HG03342 (cell line): ENCODE data around the gene SERPINA5.
"Not testable (repeated sequence)": the region's sequence is repeated elsewhere in the genome, so short reads cannot be mapped to it uniquely, and the experiment has no call there.

Experiments
- ATAC-seq: cut with Tn5 transposase; IDR thresholded peaks from one replicate; pipeline ENCODE4 v1.9.1; 2021; ENCODE audit warnings: mild to moderate bottlenecking, moderate library complexity; ENCODE audit not compliant: unreplicated experiment

The SERPINA5 gene

DNA sequence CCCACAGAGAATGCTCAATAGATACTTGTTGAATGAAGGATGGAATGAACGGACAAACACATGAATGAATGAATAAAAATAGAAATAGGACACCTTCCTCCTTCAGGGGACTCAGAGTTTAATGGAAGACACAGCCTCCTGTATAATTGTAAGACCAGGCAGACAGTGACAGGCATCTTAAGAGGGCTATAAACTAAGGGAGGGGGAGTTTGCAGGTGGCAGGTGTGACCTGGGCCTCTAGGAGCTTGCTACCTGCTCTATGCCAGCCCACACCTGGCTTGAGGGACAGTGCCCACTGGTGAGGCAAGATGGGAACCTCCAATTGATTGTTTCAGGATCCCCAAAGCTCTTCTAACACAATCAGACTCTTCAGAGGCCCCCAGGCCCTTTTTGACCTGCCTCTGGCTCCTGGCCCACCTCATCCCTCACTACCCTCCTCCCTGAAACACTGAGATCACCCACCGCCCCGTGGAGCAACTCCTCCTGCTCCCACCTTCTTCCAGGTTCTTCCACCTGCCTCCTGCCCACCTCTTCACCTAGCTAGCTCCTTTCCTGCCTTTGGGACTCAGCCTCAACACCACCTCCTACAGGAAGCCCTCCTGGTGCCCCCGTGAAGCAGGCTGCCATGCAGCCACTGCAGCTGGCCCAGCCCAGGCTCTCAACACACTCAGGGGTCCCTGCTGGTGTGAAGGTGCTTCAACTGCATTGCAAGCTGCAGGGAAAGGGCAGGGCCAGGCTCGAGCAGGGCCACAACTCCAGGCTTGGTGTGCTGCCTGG, 40.3 kb downstream of the SERPINA5 start:
- ATAC-seq, result no peak

DNA sequence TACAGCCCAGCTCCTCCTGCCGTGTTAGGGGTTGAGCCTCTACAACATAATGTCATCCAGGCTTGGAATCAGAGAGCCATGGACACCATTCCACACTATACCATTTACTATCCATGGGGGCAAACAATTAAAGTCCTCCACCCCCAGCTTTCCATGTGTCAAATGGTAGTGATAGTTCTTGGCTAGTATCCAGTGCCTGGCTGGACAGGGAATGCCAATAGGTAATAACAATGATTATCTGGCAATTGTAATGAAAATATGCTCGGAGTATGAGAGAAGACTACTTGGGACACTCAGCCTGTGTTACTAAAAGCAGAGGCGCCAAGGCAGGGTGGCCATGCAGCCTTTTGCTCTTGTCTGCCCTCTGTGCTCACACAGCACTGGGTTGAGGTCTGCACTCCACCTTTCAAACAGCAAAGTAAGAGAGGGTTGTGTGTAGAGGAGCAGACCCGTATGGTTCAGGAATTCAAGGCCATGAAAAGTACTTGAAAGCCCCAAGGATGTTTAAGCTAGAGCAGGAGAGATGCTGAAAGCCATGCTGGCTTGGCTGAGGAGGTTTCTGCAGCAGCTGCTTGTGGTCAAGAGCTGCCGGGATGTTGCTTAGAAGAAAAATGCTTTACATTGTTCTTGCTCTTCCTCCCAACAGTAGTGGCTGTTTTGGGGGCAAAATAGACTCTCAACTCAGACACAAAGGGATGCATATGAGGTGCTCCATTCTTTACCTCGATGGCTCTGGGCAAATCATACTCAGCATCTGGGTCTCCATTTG, 41.6 kb downstream of the SERPINA5 start:
- ATAC-seq, result no peak

DNA sequence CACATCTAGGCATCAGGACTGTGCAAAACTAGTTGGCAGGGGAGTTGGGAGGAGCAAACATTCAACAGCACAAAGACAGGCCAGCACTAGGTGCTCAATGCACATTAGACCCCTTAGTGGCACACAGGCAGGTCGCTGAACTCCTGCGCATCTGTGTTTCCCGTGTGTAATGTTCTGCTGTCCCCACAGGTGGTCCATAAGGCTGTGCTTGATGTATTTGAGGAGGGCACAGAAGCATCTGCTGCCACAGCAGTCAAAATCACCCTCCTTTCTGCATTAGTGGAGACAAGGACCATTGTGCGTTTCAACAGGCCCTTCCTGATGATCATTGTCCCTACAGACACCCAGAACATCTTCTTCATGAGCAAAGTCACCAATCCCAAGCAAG, 42.2 kb downstream of the SERPINA5 start:
- ATAC-seq, result no peak

DNA sequence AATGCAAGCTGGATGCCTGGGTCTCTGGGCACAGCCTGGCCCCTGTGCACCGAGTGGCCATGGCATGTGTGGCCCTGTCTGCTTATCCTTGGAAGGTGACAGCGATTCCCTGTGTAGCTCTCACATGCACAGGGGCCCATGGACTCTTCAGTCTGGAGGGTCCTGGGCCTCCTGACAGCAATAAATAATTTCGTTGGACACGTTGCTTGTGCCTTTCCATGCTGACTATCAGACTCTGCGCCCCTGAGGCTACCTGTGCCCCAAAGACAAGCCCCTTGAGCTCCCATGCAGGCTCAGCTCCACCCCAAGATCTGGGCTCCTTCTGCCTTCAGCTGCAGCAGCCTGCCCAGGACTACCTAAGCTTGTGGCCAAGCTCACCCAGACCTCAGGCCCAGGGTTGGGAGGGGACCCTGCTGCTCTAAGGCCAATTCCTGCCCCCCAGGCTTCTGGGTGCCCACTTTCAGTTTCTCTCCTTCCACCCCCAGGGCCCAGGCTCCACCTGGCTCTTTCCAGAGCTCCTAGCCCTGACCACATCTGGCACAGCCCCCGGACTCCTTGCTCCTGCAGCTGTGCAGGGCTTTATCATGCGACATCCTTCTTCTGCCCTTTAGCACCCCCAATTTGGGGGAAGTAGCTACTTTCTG, 42.8 kb downstream of the SERPINA5 start:
- ATAC-seq, result no peak

DNA sequence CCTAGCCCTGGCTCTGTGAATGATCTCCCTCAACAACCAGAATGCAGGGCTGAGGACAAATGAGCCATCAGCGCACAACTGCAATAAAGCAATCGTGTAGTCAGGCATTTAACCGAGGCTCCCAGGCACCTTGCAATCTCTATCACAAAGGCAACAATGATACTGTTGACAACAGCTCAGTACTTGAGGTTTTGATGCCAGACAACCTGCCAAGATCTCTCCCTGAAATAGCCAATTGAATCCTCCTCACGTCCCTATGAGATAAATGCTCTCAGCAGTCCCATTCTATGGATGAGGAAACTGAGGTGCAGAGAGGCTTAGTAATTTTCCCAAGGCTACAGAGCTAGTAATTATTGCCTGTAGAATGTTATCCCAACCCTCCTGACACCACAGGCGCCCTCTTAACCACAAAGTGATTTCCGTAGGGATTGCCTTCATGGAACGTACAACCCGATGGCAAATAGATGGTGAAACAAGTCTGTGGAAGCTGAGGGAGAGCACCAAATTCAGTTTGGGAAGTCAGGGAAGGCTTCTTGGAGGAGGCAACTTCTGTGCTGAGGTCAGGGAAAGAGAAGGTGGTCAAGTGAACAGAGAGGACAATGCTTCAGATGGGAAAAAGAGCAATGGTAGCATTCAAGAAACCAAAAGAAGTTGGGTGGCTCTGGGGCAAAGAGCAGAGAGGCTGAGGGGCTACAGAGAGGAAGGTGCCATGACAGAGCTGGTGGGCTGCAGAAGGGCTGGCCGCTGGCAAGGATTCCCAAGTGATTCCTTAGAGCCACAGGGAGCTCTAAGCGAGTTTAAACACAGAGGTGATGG, 43.5 kb downstream of the SERPINA5 start:
- no peak for ATAC-seq

DNA sequence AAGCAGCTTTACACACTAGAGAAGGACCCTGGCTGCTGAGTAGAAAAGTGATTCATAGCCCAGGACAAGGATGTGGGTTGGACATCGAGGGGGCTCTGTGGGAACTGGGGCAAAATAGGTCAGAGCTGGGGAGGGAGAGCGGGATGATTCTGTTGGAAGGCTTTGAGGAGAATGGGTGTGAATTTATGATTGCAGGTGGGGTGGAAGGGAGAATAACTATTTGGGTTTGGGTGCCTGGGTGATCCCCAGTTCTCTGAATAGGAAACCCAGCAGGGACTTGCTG, 44.1 kb downstream of the SERPINA5 start:
- no peak for ATAC-seq

DNA sequence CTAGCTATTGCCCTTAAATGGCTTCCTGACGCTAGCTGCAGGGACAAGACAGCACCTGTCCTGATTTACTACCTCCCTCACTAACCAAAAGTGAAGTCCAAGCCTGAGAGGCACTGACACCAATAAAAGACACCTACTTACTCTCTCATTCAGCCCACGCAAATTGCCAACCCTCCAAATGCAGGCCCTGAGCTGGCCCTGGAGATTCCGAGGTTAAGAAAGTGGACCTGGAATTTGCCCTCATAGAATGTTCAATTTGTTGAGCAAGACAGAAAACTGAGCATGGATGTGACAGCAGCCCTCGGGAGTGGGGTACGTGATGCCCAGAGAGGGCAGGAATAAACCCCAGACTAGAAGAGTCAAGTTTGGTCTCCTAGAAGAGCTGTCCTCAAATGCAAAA, 47.4 kb downstream of the SERPINA5 start:
- ATAC-seq, result no peak

DNA sequence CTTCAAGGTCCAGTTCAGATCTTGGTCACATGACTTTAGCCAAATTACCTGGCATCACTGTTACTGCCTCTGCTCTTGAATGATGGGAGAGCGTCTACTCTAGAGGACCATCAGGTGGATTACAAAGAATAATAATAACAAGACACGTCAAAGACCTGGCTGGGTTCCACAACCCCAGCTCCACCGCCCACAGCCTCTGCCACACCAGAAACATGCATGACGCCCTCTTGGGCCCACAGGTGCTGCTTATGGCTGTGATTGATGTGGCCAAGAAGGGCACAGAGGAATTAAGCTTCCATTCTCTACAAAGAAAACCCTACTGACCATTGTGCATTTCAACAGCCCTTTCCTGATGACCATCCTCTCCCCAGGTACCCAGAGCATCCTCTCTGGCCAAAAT, 49.2 kb downstream of the SERPINA5 start:
- ATAC-seq, result no peak

DNA sequence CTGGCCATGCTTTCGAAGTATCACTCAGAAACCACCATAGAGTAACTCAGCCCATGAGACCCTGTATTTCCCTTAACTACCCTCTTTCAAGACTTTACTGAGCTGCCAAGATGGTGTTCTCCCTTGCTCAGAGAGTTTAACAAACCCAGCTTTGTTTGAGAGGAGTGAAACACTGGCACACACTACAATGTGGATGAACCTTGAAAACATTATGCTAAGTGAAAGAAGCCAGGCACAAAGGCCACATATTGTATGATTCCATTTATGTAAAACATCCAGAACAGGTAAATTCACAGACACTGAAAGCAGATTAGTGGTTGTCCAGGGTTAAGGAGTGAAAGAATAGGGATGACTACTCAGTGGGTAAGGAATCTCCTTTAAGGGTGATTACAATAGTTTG, 49.8 kb downstream of the SERPINA5 start:
- ATAC-seq, result no peak

DNA sequence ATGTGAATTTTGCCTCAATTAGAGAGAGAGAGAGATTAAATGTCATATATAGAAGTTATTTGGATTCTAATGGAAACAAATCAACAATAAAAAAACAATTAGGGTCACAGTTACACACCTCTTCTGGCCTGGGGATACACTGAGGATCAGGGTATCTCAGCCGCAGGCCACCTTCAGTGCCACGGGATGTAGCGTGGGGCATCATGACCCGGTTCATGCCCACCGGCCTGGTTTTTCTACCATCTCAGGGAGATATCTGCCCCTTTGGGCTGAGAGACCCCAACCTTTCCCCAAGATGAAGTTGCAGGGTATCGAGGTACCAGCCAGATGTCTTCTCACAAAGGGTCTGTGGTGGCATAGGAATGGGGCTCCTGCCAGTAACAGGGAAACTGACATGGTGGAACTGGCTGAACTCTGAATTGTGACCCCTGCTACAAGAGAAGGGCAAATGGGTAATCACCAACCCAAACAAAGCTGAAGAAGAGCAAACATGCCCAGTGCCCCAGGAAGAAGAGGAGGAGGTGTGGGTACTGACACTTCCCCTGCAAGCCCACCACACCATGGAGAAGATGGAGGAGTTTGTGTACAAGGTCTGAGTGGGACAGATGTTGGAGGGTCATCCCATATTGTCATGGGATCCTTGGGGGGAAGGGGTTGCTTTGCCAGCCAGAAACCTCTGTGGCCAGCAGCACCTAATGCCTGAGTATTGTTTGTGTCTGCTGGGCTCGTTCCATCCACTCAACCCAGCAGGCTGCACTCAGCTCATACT, 50.5 kb downstream of the SERPINA5 start:
- no peak for ATAC-seq

DNA sequence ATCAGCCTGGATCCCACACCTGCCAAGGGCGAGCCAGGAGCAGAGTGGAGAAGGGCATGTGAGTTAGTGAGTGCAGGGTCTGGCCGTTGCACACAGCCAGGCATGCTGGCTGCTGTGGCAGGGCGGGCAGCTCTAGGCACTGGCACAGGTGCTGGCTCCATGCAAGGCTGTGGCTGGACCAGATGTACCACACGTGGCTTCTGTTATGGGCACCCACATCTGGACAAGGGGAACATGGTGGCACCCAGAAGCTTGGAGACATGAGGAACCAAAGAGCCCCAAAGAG, 51.0 kb downstream of the SERPINA5 start:
- ATAC-seq, result no peak

DNA sequence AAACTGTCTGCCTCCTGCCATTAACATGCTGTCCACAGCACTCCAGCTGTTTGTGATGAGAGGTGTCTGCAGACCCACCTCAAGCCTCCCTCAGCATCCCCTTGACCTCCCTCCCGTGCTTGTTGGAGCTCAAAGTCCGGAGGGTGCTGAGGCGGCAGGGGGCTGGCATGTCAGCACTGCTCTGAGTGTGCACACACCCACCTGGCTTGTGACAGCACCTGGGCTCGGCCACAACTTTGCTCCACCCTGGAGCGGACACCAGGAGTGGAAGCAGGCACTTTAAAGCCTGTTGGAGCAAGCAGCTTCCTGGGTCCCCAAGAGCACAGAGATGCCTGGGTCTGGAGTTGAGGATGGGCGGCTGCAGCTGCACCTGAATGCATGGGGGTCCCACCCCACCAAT, 51.9 kb downstream of the SERPINA5 start:
- no peak for ATAC-seq

DNA sequence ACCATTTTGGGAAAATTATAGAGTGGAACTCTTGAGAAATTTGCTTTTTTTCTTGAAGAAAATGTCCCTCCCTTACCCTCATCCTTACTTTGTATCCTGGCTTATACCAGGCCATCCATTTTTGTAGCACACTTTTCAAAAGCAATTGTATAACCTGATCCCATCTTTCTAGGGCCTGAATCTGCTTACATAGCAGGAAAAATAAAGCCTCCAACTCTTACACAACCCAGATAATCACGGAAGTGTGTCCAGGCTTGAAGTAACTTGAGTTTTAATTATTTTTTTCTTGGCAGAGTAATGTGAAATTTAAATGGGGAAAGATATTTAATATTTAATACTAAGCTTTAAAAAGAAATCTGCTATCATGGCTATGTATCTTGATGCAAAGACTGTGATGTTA, 53.9 kb downstream of the SERPINA5 start:
- ATAC-seq, result no peak

DNA sequence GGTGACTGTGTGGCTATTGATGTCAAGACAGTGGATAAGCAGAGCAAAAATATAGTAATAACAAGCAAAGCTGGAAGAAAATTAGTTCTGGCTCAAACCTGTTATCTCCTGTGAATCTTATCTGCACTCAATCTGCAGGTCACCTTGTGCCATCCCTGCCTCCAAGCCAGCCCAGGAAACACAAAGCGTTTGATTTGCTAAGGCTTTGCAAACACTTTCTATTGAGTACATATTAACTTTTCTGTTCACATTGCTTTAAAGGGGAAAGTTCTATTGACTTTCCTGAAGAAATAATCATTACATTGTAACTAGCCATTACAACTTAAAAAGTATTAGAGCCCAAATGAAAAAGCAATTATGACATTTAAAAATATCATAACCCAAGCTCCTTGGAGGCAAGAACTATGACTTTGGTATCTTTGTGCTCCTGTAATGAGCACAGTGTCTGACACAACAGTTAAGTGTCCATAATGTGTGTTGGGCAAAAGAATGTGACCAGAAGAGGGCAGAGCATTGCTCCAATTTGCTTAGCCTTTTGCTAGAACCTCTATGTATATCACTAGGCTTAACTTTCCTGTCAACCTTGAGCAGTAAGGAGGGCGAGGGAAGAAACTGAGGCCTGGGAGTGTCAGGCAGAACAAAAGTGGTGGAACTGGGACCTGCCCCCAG, 55.7 kb downstream of the SERPINA5 start:
- ATAC-seq, result no peak

DNA sequence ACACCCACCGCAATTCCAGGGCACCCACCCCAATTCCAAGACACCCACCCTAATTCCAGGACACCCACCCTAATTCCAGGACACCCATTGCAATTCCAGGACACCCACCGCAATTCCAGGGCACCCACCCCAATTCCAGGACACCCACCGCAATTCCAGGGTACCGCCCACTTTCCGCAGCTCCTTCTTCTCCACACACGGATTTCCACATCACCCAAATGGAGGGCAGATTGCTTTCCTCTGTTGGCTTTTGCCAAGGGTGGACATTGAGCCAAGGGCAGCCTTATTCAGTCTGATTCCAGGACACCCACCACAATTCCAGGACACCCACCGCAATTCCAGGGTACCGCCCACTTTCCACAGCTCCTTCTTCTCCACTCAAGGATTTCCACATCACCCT, 56.6 kb downstream of the SERPINA5 start:
- ATAC-seq, result not testable (repeated sequence)

DNA sequence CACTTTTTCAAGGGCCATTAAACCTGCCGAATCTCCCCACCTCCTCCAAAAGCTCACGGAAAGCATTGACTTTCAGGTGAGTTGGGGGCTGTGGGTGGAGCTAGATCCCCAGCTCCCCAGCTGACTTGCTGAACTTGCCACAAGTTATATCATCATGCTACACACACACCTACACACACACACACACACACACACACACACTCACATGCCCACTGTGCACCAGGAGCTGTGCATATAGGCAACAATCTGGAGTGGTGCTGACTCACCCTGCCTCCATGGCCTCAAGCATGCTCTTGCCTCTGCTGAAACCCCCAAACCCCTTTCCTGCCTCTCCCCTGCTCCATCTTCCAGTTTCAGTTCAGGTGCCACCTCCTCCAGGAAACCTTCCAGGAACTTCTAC, 57.1 kb downstream of the SERPINA5 start:
- ATAC-seq, result no peak

DNA sequence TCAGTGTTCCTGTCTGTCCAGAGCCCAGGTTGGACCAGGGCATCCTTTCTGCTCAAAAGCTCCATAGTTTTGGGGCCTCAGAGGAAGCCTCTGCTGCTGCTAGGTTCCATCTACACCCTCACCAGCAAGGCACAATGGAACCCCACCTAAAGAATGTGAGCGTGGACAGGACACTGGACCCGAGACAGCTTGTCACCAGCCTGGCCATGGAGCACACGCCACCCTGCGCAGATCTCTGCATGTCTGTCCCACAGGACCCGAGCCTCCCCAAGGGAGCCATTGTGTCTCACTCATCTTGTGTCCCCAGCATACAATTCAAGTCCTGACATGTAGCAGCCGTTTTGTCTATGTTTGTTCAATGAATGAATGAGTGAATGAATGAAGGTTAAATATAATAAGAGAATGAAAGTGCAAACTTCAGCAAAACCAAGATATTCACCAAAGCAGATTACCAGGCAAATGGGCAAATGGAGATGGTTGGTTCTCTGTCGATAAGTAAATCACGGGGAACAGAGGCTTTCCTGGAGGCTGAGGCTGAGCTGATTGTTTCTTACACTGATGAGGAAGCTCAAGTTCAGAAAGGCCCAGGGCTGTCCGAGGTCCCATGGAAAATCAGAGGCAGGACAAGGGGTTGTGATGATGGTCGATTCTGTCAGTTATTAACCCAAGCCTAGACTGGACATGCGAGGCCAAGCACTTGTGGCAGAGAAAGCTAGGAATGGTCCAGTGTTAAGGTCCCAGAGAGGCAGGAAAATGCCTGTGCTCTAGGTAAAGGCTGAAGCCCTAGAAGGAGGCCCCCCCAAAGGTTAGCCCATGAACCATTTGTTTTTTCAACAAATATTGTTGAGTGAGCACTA, 58.0 kb downstream of the SERPINA5 start:
- no peak for ATAC-seq

DNA sequence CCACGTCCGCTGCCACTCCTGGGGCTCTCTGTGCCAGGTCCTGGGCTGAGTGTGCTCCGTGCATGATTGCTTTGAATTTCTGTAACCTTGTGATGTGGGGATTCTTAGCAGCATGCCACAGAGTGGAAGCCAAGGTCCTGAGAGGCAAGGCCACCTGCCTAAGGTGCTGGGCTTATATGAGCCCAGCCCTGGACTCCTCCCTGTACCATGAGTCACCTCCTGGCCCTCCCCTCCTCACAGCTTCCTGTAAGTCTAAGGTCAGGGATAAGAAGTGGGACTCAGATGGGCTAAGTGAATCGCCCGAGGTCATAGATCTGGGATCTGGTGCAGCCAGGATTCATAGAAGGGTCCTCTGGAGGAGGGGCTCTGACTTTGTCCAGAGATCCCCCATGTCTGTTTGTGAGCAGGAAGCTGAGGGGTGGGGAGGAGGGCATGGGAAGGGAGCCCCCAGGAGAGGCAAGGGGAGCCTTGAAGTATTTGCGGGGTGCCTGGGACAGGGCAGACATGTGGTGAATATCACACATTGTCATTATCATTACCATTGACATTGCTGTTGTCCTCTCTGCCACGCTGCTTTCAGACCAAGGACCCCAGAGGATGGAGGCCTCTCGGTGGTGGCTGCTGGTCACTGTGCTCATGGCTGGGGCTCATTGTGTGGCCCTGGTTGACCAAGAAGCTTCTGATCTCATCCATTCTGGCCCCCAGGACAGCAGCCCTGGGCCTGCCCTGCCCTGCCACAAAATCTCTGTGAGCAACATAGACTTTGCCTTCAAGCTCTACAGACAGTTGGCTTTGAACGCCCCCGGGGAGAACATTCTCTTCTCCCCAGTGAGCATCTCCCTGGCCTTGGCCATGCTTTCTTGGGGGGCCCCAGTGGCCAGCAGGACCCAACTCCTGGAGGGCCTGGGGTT, 59.8 kb downstream of the SERPINA5 start:
- no peak for ATAC-seq

DNA sequence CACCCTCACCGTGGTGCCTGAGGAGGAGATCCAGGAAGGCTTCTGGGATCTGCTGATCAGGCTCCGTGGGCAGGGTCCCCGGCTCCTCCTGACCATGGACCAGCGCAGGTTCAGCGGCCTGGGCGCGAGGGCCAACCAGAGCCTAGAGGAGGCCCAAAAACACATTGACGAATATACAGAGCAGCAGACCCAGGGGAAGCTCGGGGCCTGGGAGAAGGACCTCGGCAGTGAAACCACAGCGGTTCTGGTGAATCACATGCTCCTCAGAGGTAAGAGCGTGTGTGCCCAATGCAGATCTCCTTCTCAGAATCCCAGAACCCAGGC, 60.4 kb downstream of the SERPINA5 start:
- no peak for ATAC-seq
